HepG2 (cell line): ENCODE data around the gene NDUFS7. TPM values are rescaled to one million over a fixed set of nuclear protein-coding genes. Genes with fewer than 3 reads are reported as not detected.

Source experiments
- ATF1 ChIP-seq: IDR thresholded peaks from 2 replicates; pipeline ENCODE4 v1.6.1; 2016; ENCODE audit warnings: mild to moderate bottlenecking, control low read depth
- CREBL2 ChIP-seq: sonication (generic); formaldehyde crosslinking; IDR thresholded peaks from 2 replicates; pipeline ENCODE4 v1.8.1; 2023; ENCODE audit warnings: missing genetic modification reagents, mild to moderate bottlenecking, borderline replicate concordance
- ETV6 ChIP-seq: sonication (generic); formaldehyde crosslinking; conservative IDR thresholded peaks from 2 replicates; pipeline ENCODE4 v1.4.0; 2020; ENCODE audit warnings: missing genetic modification reagents
- FOXJ3 ChIP-seq: sonication (generic); formaldehyde crosslinking; IDR thresholded peaks from 2 replicates; pipeline ENCODE4 v1.4.0; 2020; ENCODE audit warnings: missing genetic modification reagents, mild to moderate bottlenecking, borderline replicate concordance
- HNF1B ChIP-seq: sonication (generic); formaldehyde crosslinking; IDR thresholded peaks from 2 replicates; pipeline ENCODE4 v1.5.1; 2020; ENCODE audit warnings: mild to moderate bottlenecking, moderate library complexity, missing genetic modification reagents
- HNRNPUL1 ChIP-seq: fragments of 200-400 bp; formaldehyde crosslinking; IDR thresholded peaks from 2 replicates; pipeline ENCODE4 v1.6.1; 2017; ENCODE audit warnings: low read depth, mild to moderate bottlenecking, low read length, moderate library complexity
- LCORL ChIP-seq, 2 experiments: fragments of 450-650 bp in 1 of 2; sonication (generic) in 1 of 2; formaldehyde crosslinking in 1 of 2; IDR thresholded peaks; 2 replicates each; pipeline versions ENCODE4 v1.5.0 to v1.6.1; 2017 to 2020; ENCODE audit warnings: antibody characterized with exemption in 1 of 2, missing genetic modification reagents in 1 of 2
- NCOA1 ChIP-seq: sonication (generic); formaldehyde crosslinking; IDR thresholded peaks from 2 replicates; pipeline ENCODE4 v1.9.0; 2021; ENCODE audit warnings: missing genetic modification reagents
- PRPF4 ChIP-seq: fragments of 200-400 bp; formaldehyde crosslinking; IDR thresholded peaks from 2 replicates; pipeline ENCODE4 v1.6.1; 2016; ENCODE audit warnings: low read length, low read depth; ENCODE audit not compliant: poor library complexity, severe bottlenecking
- SATB2 ChIP-seq: sonication (generic); formaldehyde crosslinking; IDR thresholded peaks from 2 replicates; pipeline ENCODE4 v1.5.0; 2020; ENCODE audit warnings: missing genetic modification reagents
- TEF ChIP-seq: sonication (generic); formaldehyde crosslinking; IDR thresholded peaks from 2 replicates; pipeline ENCODE4 v1.5.0; 2020; ENCODE audit warnings: missing genetic modification reagents
- TFE3 ChIP-seq: IDR thresholded peaks from 2 replicates; pipeline ENCODE4 v1.6.1; 2016
- THAP8 ChIP-seq: sonication (generic); formaldehyde crosslinking; IDR thresholded peaks from 2 replicates; pipeline ENCODE4 v1.5.1; 2020; ENCODE audit warnings: missing genetic modification reagents, mild to moderate bottlenecking, borderline replicate concordance
- ZBTB2 ChIP-seq: sonication (generic); formaldehyde crosslinking; IDR thresholded peaks from 2 replicates; pipeline ENCODE4 v1.8.0; 2022; ENCODE audit warnings: low read depth, missing genetic modification reagents
- ZKSCAN1 ChIP-seq: fragments of 150-350 bp; IDR thresholded peaks from 2 replicates; pipeline ENCODE4 v1.6.1; 2014; ENCODE audit warnings: low read length
- ZNF468 ChIP-seq: sonication (generic); formaldehyde crosslinking; IDR thresholded peaks from 2 replicates; pipeline ENCODE4 v1.8.0; 2022; ENCODE audit warnings: mild to moderate bottlenecking, moderate library complexity, missing genetic modification reagents
- ZNF773 ChIP-seq: sonication (generic); formaldehyde crosslinking; IDR thresholded peaks from 2 replicates; pipeline ENCODE4 v1.4.0; 2020; ENCODE audit warnings: missing genetic modification reagents, borderline replicate concordance
- ZNF879 ChIP-seq: sonication (generic); formaldehyde crosslinking; IDR thresholded peaks from 2 replicates; pipeline ENCODE4 v1.8.1; 2023; ENCODE audit warnings: missing genetic modification reagents
- polyA plus RNA-seq, 8 experiments: library from polyadenylated mRNA; depleted of rRNA in 3 of 8; stranded (reverse) in 7 of 8; unstranded in 1 of 8; fragments of >200 nt; fragmentation: Illumina TruSeq in 4 of 8; extraction: Trizol in 4 of 8; gene quantifications; 2 replicates each; pipeline versions ENCODE4 v1.2.1 to v1.2.3, GENCODE V29; 2011 to 2016; ENCODE audit warnings: low read depth in 4 of 8, missing spikeins in 1 of 8, mixed read lengths in 1 of 8; ENCODE audit not compliant: insufficient read depth in 1 of 8
- total RNA-seq, 5 experiments: library from RNA; depleted of rRNA; stranded (reverse); fragments of >200 nt; fragmentation: Illumina TruSeq; extraction: Trizol; gene quantifications; 2 replicates each; pipeline ENCODE4 v1.2.3, GENCODE V29; 2016; ENCODE audit warnings: low read depth in 1 of 5

The NDUFS7 gene
- total and polyA plus RNA-seq, 2 of the 13 experiments (the other 11 are each of a cell fraction or from before 2014, with no cell fraction given), result 34.3 to 66.9 TPM

GRCh38 chr19:1373534-1374249, 10.0 kb upstream of the NDUFS7 start (continued):
- TF ChIP-seq CREBL2, result no peak
- TF ChIP-seq ZNF879 (CRISPR knock-in tag), result peak; percentile 95; the same call in 1 of the 2 replicates
- TF ChIP-seq HNF1B, result peak; percentile 41; the same call in 1 of the 2 replicates
- TF ChIP-seq TEF, result no peak
- TF ChIP-seq ETV6 (CRISPR knock-in tag), result peak; percentile 56; the same call in 1 of the 2 replicates
- TF ChIP-seq ZNF468 (CRISPR knock-in tag), result no peak
- 0 out of 2 replicates have a peak, but pooled peaks have one; percentile 33 for TF ChIP-seq NCOA1
- no peak for TF ChIP-seq HNRNPUL1
- no peak for TF ChIP-seq PRPF4
- TF ChIP-seq SATB2, result 0 out of 2 replicates have a peak, but pooled peaks have one; percentile 47
- no peak for TF ChIP-seq THAP8
- TF ChIP-seq LCORL (IDR thresholded peaks at IDR 0.05), result peak; percentile 22
- peak; percentile 97 for TF ChIP-seq LCORL (CRISPR knock-in tag; IDR thresholded peaks at IDR 0.05)
- no peak; the same call in 1 of the 2 replicates for TF ChIP-seq ZKSCAN1
- TF ChIP-seq ZBTB2 (CRISPR knock-in tag), result no peak
- TF ChIP-seq TFE3, result 0 out of 2 replicates have a peak, but pooled peaks have one; percentile 49
- TF ChIP-seq ATF1 (CRISPR knock-in tag), result no peak
- TF ChIP-seq FOXJ3 (CRISPR knock-in tag), result peak; percentile 80
- TF ChIP-seq ZNF773, result 0 out of 2 replicates have a peak, but pooled peaks have one; percentile 45
